Measurements from ENCODE around the gene PMEL.
A peak's percentile ranks its signal among the peaks of the same experiment; 100 is the strongest.

- TF ChIP-seq CTCF (IDR thresholded peaks at IDR 0.05) (peak; percentile 78 to 90 (median 84)), POLR2A (IDR thresholded peaks at IDR 0.05) (no peak), EP300 (IDR thresholded peaks at IDR 0.05) (no peak)
Observed at GRCh38 chr12:55940065-55940732, 25.6 kb downstream of the PMEL start.
